ENCODE results near the gene TRIM17. TPM values are rescaled to one million over a fixed set of nuclear protein-coding genes. Genes with fewer than 3 reads are reported as not detected.

Gene TRIM17
- total and polyA plus RNA-seq, 9 of the 15 experiments (the other 6 are each of a cell fraction or from before 2014, with no cell fraction given): not detected

DNA sequence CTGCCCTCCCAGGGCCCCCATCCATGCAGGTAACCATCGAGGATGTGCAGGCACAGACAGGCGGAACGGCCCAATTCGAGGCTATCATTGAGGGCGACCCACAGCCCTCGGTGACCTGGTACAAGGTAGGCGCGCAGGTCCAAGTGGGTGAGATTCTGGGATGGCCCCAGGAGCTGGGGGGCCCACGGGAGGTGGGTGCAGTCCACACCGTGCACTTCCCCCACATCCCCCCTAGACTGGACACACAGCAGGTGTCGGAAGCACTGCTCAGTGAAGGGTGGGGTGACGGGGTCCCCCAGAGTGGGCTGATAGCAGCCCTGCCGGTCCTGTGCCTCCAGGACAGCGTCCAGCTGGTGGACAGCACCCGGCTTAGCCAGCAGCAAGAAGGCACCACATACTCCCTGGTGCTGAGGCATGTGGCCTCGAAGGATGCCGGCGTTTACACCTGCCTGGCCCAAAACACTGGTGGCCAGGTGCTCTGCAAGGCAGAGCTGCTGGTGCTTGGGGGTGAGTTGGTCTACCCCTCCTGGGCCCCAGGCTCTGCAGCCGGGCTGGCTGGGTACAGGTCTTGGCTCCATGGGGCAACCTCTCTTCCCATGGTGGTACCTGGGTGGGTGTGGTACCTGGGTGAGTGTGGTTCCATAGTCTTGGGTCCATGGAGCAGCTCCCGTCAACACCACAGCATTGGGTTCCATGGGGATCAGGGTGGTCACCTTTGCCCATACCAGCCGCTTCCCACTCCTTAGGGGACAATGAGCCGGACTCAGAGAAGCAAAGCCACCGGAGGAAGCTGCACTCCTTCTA, 50.4 kb downstream of the TRIM17 start:
- TF ChIP-seq PHF20 (IDR thresholded peaks at IDR 0.05; ENCODE audit: partially characterized antibody) (no peak), CREB1 (IDR thresholded peaks at IDR 0.05) (no peak), CREB1 (CRISPR knock-in tag; IDR thresholded peaks at IDR 0.05) (no peak)
- Histone ChIP-seq H3K9me3 (replicated peaks; ENCODE audit: control insufficient read depth, insufficient read depth, low read depth, low read length) (no peaks in the 10 kb centered on the region), H3K4me3 (no peak overlapping the region), H3K9me1 (ENCODE audit: control insufficient read depth, insufficient read depth, low read length) (no peaks in the 10 kb centered on the region), H3K9ac (ENCODE audit: insufficient read depth in 1 of 2, low read depth in 2 of 2, low read length in 2 of 2) (peak overlapping the region in 1 of 2 experiments; percentile 91; a peak in 2 of 4 replicates), H3K27ac (ENCODE audit: extremely low read depth, low read depth, low read length) (peak overlapping the region; percentile 85; the same call in 1 of the 3 replicates), H3K4me2 (ENCODE audit: insufficient read depth, low read length) (no peak overlapping the region), H3K4me1 (replicated peaks in 1 of 2; ENCODE audit: control insufficient read depth in 2 of 2, insufficient read depth in 2 of 2, low read length in 2 of 2) (peaks cover 38 to 93% of the 10 kb centered on the region in 2 experiments), H3K27me3 (ENCODE audit: control insufficient read depth in 2 of 2, insufficient read depth in 2 of 2, low read length in 2 of 2) (no peaks in the 10 kb centered on the region), H3K79me2 (ENCODE audit: control insufficient read depth, insufficient read depth, low read length) (peaks cover 20% of the 10 kb centered on the region; the same call in 2 of the 3 replicates), H3K36me3 (ENCODE audit: control insufficient read depth, insufficient read depth, low read length) (no peaks in the 10 kb centered on the region), H4K20me1 (replicated peaks; ENCODE audit: control insufficient read depth, insufficient read depth, low read length) (no peaks in the 10 kb centered on the region), H2AFZ (ENCODE audit: low read depth, low read length) (no peak overlapping the region)
- ATAC-seq (no peak), FAIRE-seq (peak; percentile 15), DNase-seq (ENCODE audit: extremely low read depth in 1 of 4, low spot score in 3 of 4) (no peak)
- intact Hi-C loops (cut with micrococcal nuclease): no loop called here
- WGBS (ENCODE audit: insufficient coverage, low coverage, missing lambda C conversion rate): 90% methylated on average over 23 of the region's 23 CpGs
- ChIA-PET POLR2A (interaction anchor here (0.9 to 1.8 kb wide), 4 partner anchors 9 to 92 kb away, joined by 3 to 5 read pairs (median 4); a partner anchor contains a TSS), CTCF (ENCODE audit: low intra/inter-chr PET ratio) (no interaction called here)
- BruUV-seq (replicated peaks): no TSS peak
- in situ Hi-C loops (cut with MboI): no loop called here

Measured in K562 (cell line).